Activated CD8-positive, alpha-beta memory T cell treated with anti-CD3 and anti-CD28 coated beads for 36 hours (primary cell): ENCODE results near the gene TOMT. TPM values are rescaled to one million over a fixed set of nuclear protein-coding genes. Genes with fewer than 3 reads are reported as not detected.

Source experiments
- CTCF ChIA-PET: fragments of 350-600 bp; sonication (Branson Sonifier 250); formaldehyde crosslinking; loops from one replicate; lab custom pipeline; 2021; ENCODE audit warnings: antibody characterized with exemption; lab: Charles Lee
- POLR2A ChIA-PET: fragments of 350-600 bp; sonication (Branson Sonifier 250); formaldehyde crosslinking; loops from one replicate; lab custom pipeline; 2021; ENCODE audit warnings: antibody characterized with exemption; lab: Charles Lee
- total RNA-seq, 2 experiments: library from RNA; stranded (reverse); gene quantifications; one replicate each; pipeline ENCODE4 v1.2.3, GENCODE V29; 2021

The TOMT gene, protein sequence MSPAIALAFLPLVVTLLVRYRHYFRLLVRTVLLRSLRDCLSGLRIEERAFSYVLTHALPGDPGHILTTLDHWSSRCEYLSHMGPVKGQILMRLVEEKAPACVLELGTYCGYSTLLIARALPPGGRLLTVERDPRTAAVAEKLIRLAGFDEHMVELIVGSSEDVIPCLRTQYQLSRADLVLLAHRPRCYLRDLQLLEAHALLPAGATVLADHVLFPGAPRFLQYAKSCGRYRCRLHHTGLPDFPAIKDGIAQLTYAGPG
- not detected for total RNA-seq

DNA sequence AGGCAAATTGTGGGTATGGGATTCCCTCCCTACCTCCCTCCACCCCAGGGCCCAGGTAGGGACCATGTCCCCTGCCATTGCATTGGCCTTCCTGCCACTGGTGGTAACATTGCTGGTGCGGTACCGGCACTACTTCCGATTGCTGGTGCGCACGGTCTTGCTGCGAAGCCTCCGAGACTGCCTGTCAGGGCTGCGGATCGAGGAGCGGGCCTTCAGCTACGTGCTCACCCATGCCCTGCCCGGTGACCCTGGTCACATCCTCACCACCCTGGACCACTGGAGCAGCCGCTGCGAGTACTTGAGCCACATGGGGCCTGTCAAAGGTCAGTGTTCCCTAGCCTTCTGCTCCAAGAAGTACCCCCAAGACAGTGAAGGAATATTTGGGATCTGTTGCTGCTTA lies at the start of gene TOMT:
TSS of gene TOMT (plus strand) at position 37 of the 400 bp plus-strand sequence. CDS start at position 65, 28 bp downstream.
- ChIA-PET CTCF (interaction anchor here (0.5 kb wide), 1 partner anchor 620 kb away, joined by 3 read pairs; no protein-coding TSS in a partner anchor), POLR2A (interaction anchor here (0.9 kb wide), 1 partner anchor 26 kb away, joined by 3 read pairs; no protein-coding TSS in a partner anchor)

DNA sequence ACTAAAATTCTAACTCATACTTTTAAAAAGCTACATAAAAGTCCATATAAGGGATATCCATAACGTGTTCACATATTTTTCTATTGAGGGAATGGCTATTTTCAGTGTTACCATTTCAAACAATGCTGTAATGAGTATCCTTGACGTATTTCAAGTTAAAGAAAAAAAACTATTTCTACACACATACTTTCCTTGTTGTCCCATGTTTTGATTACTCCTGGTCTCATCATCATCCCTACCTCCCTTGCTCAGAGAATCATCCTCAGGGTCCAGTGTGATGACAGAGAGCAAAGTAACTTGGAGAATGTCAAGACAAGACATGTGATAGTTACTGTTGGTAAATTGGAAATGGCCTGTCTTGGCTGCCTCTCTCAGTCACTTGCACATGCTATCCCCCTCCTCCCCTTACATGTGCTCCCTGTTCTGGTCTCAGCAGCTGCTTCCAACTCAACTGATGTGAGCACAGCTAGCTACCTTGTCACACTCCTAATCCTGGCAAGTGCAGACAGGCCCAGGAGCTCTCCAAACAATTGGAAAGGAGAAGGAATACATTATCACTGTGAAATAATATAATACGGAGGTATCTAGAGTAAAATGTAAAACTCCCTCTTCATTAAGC lies 47.2 kb upstream of the TOMT start:
- ChIA-PET CTCF (interaction anchor here (0.5 to 0.6 kb wide), 2 partner anchors 123 to 1245 kb away, joined by 4 to 5 read pairs; no protein-coding TSS in a partner anchor), POLR2A (no interaction called here)

DNA sequence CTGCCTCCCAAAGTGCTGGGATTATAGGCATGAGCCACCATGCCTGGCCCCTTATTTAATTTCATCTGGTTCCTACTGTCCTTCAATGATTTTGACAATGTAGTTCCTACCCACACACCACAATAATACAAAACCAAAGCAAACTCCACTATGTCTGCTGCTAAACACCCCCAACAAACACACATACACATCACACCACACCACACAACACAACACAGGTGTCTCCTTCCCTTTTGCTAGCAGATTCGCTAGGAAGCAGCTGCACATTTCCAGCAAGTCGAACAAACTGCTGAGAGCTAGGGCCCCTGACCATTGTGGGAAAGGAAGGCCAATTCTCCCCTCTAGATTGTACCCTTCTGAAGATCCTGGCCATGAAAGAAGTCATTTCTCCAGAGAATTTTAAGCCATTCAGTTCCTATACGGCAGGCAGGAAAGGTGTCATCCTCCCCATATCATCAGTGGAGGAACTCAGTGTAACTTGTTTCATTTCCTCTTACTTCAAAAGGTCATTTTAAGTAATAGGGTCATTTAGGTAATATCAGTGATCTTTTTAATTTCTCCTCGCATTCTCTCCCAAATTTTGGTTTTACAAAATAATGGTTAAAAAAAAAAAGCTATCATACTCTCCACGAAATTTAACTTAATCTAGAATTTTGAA lies 43.9 kb upstream of the TOMT start:
- CTCF ChIA-PET: interaction anchor here (1.3 kb wide), 1 partner anchor 42 kb away, joined by 3 read pairs; no protein-coding TSS in a partner anchor
- POLR2A ChIA-PET: no interaction called here

DNA sequence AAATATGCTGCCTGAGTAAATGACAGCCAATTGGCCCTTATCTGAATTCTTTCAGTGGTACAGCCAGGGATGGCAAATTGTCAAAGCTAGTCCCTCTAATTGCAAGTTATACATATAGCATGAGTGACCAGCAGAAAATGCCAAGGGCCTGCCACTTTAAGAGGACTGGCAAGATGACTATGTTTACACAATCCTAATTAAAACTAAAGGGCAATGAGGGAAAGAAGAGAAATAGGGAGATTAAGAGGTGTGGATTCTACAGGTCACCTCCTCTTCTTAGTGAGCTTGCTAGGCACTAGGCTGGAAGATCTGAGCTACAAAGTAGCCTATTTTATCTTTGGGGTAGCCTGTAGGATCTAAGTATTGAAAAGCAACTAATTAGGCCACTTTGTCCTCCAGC lies 38.9 kb upstream of the TOMT start:
- POLR2A ChIA-PET: no interaction called here
- CTCF ChIA-PET: interaction anchor here (1.0 to 1.8 kb wide), 2 partner anchors 18 to 24 kb away, joined by 3 to 5 read pairs; no protein-coding TSS in a partner anchor

DNA sequence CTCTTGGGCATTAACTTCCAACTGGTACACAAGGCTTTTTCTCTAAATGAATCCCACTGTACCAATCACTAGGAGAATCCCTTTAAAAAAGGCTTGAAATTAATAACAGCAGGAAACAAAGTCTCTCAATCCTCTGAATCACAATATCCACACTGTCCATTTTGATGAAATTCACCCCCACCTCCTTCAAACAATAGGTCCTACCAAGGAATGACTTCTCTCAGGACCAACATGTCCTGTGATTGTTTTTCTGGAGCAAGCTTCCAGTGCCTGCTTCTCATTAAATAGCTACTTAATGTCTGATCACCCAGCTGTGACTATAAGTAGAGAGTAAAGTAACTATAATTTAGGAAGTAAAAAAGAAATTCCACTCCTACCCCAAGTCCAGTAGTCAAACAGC lies 38.5 kb upstream of the TOMT start:
- CTCF ChIA-PET: no interaction called here
- POLR2A ChIA-PET: no interaction called here

DNA sequence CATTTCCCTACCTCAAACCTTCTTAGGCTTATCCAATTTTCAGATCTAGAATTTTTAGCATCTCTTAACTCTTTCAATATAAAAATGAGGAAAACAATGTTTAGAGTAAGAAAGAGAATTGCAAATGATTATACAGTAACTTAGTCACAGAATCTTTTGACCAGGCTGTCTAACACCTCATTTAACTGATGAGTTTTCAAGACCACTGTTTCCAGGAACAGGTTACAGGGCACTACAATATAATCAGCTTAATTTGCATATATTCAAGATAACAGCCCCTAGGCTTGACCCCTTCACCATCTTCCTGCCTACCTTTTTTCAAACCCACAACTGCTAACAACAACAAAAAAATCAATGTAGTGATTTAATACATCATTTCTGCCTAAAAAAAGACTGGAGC lies 38.0 kb upstream of the TOMT start:
- POLR2A ChIA-PET: no interaction called here
- CTCF ChIA-PET: no interaction called here

DNA sequence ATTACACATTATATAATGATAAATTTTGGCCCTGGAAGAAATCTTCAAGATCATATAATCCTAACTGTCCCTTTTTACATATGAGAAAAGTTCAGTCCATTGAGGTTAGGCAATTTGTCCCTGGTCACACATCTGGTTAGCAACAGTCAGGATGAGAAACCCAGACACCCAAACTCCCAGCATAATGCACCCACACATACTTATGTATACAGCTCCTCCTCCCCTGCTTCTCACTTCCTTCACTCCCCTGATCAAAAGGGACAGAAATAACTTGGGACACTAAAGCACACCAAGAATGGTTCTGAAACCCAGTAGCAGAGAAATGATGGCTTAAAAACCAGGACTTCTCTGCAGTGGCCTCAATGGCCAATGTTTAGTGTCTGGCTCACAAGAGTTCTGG lies 36.5 kb upstream of the TOMT start:
- POLR2A ChIA-PET: no interaction called here
- CTCF ChIA-PET: no interaction called here

DNA sequence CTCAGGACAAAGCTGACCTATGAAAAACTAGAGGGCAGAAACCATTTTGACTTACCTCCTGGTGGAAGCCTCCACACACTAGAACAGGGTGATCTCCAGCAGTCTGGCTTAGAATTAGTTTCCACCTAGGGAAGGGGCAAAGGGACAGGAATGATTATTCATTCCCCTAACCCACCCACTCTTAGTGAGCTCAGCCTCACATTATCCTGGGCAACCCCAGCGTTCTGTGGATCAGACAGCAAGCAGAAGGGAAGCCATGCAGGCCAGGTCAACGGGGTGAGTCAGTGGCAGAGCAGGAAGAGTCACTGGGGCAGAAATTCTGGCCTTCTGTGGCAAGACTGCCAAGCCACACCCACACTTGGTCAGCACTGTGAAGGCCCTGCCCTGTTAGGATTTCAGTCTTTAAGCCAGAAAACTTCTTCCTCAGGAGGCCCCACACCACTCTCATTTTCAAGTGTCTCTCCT lies 35.9 kb upstream of the TOMT start:
- CTCF ChIA-PET: no interaction called here
- POLR2A ChIA-PET: interaction anchor here (0.6 kb wide), 1 partner anchor 208 kb away, joined by 4 read pairs; no protein-coding TSS in a partner anchor

DNA sequence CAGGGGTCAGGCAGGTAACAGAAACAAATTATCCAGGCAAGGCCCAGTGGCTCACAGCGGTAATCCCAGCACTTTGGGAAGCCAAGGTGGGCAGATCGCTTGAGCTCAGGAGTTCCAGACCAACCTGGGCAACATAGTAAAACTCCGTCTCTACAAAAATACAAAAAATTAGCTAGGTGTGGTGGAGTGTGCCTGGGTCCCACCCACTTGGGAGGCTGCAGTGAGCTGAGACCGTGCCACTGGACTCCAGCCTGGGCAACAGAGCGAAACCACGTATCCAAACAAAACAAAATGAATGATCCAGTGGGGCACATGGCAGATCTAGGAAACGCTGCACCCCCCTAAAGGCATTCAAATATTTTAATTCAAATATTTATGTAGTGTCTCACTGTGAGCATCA lies 35.2 kb upstream of the TOMT start:
- CTCF ChIA-PET: interaction anchor here (3.2 kb wide), 1 partner anchor 45 kb away, joined by 11 read pairs; no protein-coding TSS in a partner anchor
- POLR2A ChIA-PET: interaction anchor here (0.6 kb wide), 1 partner anchor 207 kb away, joined by 4 read pairs; no protein-coding TSS in a partner anchor

DNA sequence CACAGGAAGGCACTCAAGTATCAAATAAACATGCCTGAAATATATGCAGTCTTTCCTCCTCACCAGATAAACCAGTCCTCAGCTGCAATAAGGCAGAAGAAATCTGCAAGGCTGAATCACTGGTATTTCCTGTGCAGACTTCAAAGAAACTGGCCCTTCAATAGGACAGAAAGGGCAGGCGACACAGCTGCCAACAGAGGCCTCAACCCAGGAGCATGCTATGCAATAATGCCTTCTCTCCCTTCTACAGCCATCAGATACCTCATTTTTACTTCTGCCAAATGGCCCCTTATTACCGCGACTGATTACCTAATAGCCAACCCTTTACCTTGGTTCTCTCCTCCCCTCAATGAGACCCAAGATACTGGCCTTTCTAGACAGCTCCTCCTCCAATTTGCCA lies 33.4 kb upstream of the TOMT start:
- POLR2A ChIA-PET: no interaction called here
- CTCF ChIA-PET: interaction anchor here (1.2 to 3.2 kb wide), 2 partner anchors 19 to 47 kb away, joined by 3 to 11 read pairs; no protein-coding TSS in a partner anchor

DNA sequence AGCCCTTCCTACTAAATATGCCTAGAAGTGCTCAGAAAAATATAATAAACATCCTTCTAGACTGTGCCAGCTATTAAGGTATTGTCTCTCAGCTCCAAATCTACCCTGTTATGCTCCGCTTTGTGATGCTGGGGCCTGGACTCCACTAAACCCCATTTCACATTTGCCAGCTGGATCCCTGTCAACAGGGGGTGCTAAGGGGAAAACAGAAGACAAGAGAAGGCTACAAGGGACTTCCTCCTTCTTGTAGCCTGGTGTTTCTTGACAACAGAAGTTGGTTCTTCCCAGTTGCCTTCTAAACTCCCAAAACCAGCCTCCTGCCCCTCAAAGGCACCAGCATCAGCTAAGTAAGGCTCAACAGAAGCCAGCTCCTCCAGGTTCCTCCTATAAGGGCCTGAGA lies 30.6 kb upstream of the TOMT start:
- CTCF ChIA-PET: no interaction called here
- POLR2A ChIA-PET: no interaction called here

DNA sequence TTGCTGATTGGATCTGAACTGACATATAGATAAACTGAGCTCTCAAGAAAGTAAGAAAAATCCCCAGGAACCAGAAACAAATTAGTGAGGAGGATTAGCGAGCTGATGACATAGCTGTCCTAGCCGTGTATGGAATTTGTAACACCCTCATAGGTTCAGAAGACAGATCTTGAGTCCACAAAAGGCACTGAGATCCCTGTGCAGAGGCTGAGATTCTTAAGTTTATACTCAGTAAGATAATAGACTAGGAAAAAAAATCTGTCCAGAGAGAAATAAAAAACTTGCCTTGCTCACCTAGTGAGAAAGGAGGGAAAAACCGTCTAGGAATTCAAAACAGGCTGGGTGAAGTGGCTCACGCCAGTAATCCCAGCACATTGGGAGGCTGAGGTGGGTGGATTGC lies 30.0 kb upstream of the TOMT start:
- POLR2A ChIA-PET: interaction anchor here (0.6 kb wide), 1 partner anchor 12 kb away, joined by 4 read pairs; no protein-coding TSS in a partner anchor
- CTCF ChIA-PET: no interaction called here

DNA sequence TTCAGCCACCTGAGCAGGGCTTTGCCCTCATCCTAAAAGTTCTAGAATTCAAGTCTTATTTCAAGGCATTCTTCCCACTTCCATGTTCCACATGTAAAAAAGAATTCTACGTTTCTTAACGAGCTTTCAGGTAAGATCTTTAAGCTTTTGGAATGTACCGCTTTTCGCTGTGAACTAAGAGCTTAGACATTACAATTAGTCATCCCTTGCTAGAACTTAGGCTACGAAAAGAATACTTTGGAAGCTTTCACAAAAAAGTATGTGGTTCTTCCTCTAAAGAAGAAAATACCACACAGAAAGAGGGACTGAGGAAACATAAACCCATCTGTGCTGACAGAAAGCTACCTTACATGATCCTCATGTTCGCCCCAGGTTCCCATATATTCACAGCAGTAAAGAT lies 27.2 kb upstream of the TOMT start:
- CTCF ChIA-PET: no interaction called here
- POLR2A ChIA-PET: no interaction called here

DNA sequence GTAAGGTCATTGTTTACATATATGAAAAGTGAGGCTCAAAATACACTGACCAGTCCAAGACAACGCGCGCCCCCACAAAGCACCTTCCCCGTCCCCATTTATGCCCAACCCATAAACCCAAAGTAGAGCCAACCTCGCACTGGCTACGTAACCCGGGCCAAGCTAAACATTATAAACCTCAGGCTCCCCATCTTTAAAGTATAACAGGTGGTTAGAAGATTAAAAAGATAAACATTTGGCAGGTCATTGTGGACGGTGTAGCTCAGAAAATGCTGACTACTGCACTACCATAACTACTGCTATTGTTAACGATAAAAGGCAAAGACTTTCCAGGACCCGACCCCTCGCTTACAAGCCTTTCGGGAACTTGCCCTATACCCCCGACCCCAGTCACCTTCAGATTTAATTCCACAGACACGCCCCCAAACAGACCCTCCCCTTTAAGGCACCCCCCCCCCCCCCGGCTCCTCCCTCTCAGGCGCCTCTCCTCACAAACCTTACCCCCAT lies 25.9 kb upstream of the TOMT start:
- ChIA-PET POLR2A (interaction anchor here (0.8 to 1.1 kb wide), 3 partner anchors 26 to 52 kb away, joined by 3 to 8 read pairs (median 3); no protein-coding TSS in a partner anchor), CTCF (interaction anchor here (0.9 kb wide), 1 partner anchor 54 kb away, joined by 4 read pairs; no protein-coding TSS in a partner anchor)

DNA sequence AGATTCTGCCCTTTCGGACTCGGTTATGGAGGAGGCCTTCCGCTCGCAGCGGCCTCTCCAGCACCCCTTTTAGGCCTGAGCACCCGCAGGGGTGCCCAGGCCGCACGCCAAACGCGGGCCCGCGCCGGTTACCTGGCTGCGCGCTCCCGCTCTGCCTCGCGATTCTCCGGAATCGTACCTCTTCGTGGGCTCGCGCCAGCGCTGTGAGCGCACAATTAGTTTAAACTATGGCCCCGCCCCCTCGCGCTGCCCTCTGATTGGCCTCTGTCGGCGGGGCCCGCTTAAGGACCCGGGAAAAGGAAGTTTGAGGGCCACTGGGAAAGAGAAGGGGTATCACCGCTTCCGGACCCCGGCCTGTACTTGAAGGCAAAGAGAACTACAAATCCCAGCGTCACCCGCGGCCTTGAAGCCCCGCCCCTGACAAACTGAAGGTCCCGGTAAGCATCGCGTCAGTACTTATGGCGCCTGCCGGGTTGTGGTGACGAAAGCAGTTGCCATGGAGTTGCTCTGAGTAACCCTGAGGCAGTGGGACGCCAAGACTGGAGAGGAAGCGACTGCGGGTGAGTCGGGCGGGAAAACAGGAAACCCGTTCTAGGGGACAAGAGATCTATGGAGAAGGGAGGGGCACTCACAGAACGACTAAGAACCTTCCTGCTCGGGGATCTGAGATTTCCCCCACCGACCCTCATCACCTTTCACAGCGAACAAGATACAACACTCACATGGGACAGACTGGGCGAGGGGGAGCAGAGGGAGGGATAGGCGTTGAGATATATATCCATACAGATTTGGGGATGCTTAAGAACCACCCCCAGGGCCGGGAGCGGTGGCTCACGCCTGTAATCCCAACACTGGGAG lies 25.2 kb upstream of the TOMT start, which contains the start of the genes LRRC51 and NUMA1:
TSS of gene LRRC51 (plus strand) at position 525 of the 858 bp plus-strand sequence. CDS start 8,234 bp downstream, outside the sequence.
TSS of gene NUMA1 (minus strand) at position 217 of the 858 bp plus-strand sequence. CDS start 44,599 bp downstream, outside the sequence.
- ChIA-PET POLR2A (interaction anchor here (0.9 to 1.1 kb wide), 2 partner anchors 41 to 52 kb away, joined by 3 to 8 read pairs; no protein-coding TSS in a partner anchor), CTCF (interaction anchor here (0.9 to 2.5 kb wide), 3 partner anchors 11 to 55 kb away, joined by 4 to 11 read pairs (median 9); no protein-coding TSS in a partner anchor)

DNA sequence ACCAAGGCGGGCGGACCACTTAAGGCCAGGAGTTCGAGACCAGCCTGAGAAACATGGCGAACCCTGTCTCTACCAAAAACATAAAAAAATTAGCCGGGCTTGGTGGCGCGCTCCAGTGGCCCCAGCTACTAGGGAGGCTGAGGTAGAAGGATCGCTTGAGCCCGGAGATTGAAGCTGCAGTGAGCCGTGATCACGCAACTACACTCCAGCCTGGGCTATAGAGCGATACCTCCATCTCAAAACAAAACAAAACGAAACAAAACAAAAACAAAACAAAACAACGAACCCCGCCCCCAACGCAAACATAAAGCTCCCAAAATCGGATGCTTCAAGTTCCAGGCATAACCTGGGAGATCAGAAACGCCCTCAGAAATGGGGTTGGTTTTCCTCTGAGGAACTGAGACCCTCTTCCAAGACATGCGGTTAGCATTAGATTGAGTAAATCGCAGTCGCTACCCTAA lies 24.5 kb upstream of the TOMT start:
- CTCF ChIA-PET: interaction anchor here (2.4 to 2.5 kb wide), 2 partner anchors 10 to 56 kb away, joined by 9 to 11 read pairs; no protein-coding TSS in a partner anchor
- POLR2A ChIA-PET: no interaction called here

DNA sequence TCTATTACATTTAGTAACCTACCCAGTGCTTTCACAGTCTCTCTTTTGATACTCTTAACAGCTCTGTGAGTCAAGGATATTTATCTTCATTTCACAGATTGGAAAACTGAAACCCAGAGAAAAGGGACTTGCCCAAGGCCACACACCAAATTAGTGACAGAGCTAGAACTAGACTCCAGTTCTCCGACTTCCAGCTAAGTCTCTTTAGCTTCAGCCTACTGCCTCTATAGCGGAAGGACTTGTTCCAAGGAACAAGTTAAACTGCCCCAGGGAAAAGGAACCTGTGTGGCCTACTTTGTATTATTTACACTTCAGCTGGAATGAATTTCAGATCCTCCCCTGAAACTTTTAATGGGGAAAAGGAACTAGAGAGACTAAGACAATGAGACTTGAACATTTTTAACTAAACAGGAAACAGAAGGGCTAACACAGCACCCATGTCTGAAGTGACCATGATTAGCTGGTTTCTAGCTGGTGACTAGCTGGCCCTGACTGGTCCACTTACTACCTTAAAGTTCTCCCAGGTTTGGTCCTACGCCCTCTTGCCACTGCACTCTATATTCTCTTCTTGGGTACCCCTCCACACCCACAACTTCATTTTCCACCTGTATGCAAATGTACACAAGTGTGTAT lies 23.8 kb upstream of the TOMT start:
- ChIA-PET CTCF (interaction anchor here (1.1 to 2.5 kb wide), 4 partner anchors 9 to 57 kb away, joined by 5 to 11 read pairs (median 7); no protein-coding TSS in a partner anchor), POLR2A (no interaction called here)
